Hypothalamus (tissue), 51 donors: ENCODE measurements around the gene BRIP1.

Source experiments
- DNase-seq, 51 donors: peaks; one replicate each; lab custom pipeline; 2025; lab: John Stamatoyannopoulos, UW

Gene BRIP1

GRCh38 chr17:61768405-61768804, 94.9 kb downstream of the BRIP1 start:
- DNase-seq = no peak

- no peak for DNase-seq
Observed at GRCh38 chr17:61766520-61766919, 96.8 kb downstream of the BRIP1 start.

GRCh38 chr17:61764846-61765245, 98.5 kb downstream of the BRIP1 start:
- DNase-seq = no peak

GRCh38 chr17:61761827-61762226, 101.5 kb downstream of the BRIP1 start:
- DNase-seq = no peak

GRCh38 chr17:61759362-61759761, 104.0 kb downstream of the BRIP1 start:
- no peak for DNase-seq

- DNase-seq = no peak
Observed at GRCh38 chr17:61758430-61758829, 104.9 kb downstream of the BRIP1 start.

- no peak for DNase-seq
Observed at GRCh38 chr17:61757168-61757567, 106.2 kb downstream of the BRIP1 start.

GRCh38 chr17:61756561-61756960, 106.8 kb downstream of the BRIP1 start:
- DNase-seq = no peak

GRCh38 chr17:61755668-61756067, 107.7 kb downstream of the BRIP1 start:
- no peak for DNase-seq

- DNase-seq = no peak
Observed at GRCh38 chr17:61755078-61755477, 108.2 kb downstream of the BRIP1 start.

GRCh38 chr17:61754124-61754523, 109.2 kb downstream of the BRIP1 start:
- DNase-seq = no peak

GRCh38 chr17:61753696-61754095, 109.6 kb downstream of the BRIP1 start:
- DNase-seq = no peak

GRCh38 chr17:61750656-61751055, 112.7 kb downstream of the BRIP1 start:
- DNase-seq = no peak

GRCh38 chr17:61749823-61750404, 113.4 kb downstream of the BRIP1 start:
- DNase-seq = no peak

GRCh38 chr17:61746248-61746985, 116.9 kb downstream of the BRIP1 start:
- no peak for DNase-seq

GRCh38 chr17:61744804-61745203, 118.5 kb downstream of the BRIP1 start:
- DNase-seq = no peak

- no peak for DNase-seq
Observed at GRCh38 chr17:61744252-61744651, 119.1 kb downstream of the BRIP1 start.

- no peak for DNase-seq
Observed at GRCh38 chr17:61743766-61744165, 119.6 kb downstream of the BRIP1 start.

GRCh38 chr17:61739002-61739401, 124.3 kb downstream of the BRIP1 start:
- DNase-seq = no peak

GRCh38 chr17:61738249-61738648, 125.1 kb downstream of the BRIP1 start:
- no peak for DNase-seq

- no peak for DNase-seq
Observed at GRCh38 chr17:61737820-61738219, 125.5 kb downstream of the BRIP1 start.

- DNase-seq = no peak
Observed at GRCh38 chr17:61736438-61736837, 126.9 kb downstream of the BRIP1 start.

GRCh38 chr17:61735807-61736206, 127.5 kb downstream of the BRIP1 start:
- no peak for DNase-seq
